Gastrocnemius medialis (tissue), 4 donors: ENCODE measurements around the gene TPRX1. TPM values are rescaled to one million over a fixed set of nuclear protein-coding genes. Genes with fewer than 3 reads are reported as not detected.

Experiments used
- ATAC-seq, 2 donors: fragments of 150-250 bp; one replicate each; pipeline ENCODE4 v1.9.1; 2016
- DNase-seq, 2 donors: peaks; one replicate each; pipeline ENCODE4 v3.0.0-alpha.2; 2019
- H3K27ac ChIP-seq, 4 donors: fragments of 200-600 bp; sonication (generic); 1 replicate in 1 of 4; 2 replicates in 3 of 4; pipeline ENCODE4 v1.5.1; 2016 to 2018; ENCODE audit warnings: mild to moderate bottlenecking in 2 of 4, moderate library complexity in 1 of 4
- H3K27me3 ChIP-seq, 3 donors: fragments of 200-600 bp; sonication (generic) in 2 of 3; 1 replicate in 1 of 3; 2 replicates in 2 of 3; pipeline versions ENCODE4 v1.5.1 to v1.6.0; 2016 to 2019; ENCODE audit warnings: mild to moderate bottlenecking in 1 of 3, moderate library complexity in 1 of 3
- H3K36me3 ChIP-seq, 2 donors: fragments of 200-600 bp; sonication (generic) in 1 of 2; one replicate each; pipeline ENCODE4 v1.5.1; 2017 to 2018
- H3K4me1 ChIP-seq, 2 donors: fragments of 200-600 bp; sonication (generic) in 1 of 2; one replicate each; pipeline ENCODE4 v1.5.1; 2016 to 2017; ENCODE audit warnings: mild to moderate bottlenecking in 2 of 2
- H3K4me3 ChIP-seq, 4 donors: fragments of 200-600 bp; sonication (generic) in 3 of 4; 1 replicate in 1 of 4; 2 replicates in 3 of 4; pipeline ENCODE4 v1.5.1; 2016 to 2019; ENCODE audit warnings: mild to moderate bottlenecking in 2 of 4
- H3K9me3 ChIP-seq, 3 donors: fragments of 200-600 bp; sonication (generic) in 2 of 3; 1 replicate in 1 of 3; 2 replicates in 2 of 3; pipeline ENCODE4 v1.5.1; 2016 to 2019
- CTCF ChIP-seq, 5 experiments: fragments of 450-650 bp in 3 of 5; fragments of 200-600 bp in 2 of 5; sonication (generic) in 2 of 5; IDR thresholded peaks in 4 of 5; conservative IDR thresholded peaks in 1 of 5; 1 replicate in 4 of 5; 2 replicates in 1 of 5; pipeline ENCODE4 v1.5.1; 2016 to 2019; ENCODE audit warnings: antibody characterized with exemption in 5 of 5, mild to moderate bottlenecking in 3 of 5, moderate library complexity in 3 of 5
- POLR2A ChIP-seq, 2 donors: fragments of 450-650 bp; IDR thresholded peaks; one replicate each; pipeline ENCODE4 v1.6.1; 2017; ENCODE audit warnings: antibody characterized with exemption in 2 of 2, mild to moderate bottlenecking in 2 of 2, moderate library complexity in 2 of 2
- in situ Hi-C, 4 donors: fragments of 200-750 bp; cut with MboI; loops; one replicate each; pipeline versions ENCODE4 v1.15.0 to v1.8.0; 2017; ENCODE audit warnings: low sequenced_read_pairs in 4 of 4
- intact Hi-C: fragments of 100-400 bp; cut with DNase I; formaldehyde crosslinking; loops from one replicate; pipeline ENCODE4 v1.15.1; 2023; ENCODE audit warnings: low total_unique reads
- total RNA-seq, 4 donors: library from RNA; depleted of rRNA; stranded (reverse); fragments of >200 nt; gene quantifications; one replicate each; pipeline versions ENCODE4 v1.1.0 to v1.2.3, GENCODE V29; 2016

The TPRX1 gene
- total RNA-seq, 4 donors from 2014 or later, result not detected

GRCh38 chr19:47839913-47840312 lies 35.6 kb upstream of the TPRX1 start:
- H3K27ac ChIP-seq, result no peak overlapping the region
- no peak for ATAC-seq
- intact Hi-C loops, result no loop called here
- in situ Hi-C loops, result no loop called here
- H3K27me3 ChIP-seq, result peaks cover 0 to 8% (median 5%) of the 10 kb centered on the region in 3 donors
- H3K4me1 ChIP-seq, result no peaks in the 10 kb centered on the region
- DNase-seq, result no peak
- no peak overlapping the region for H3K4me3 ChIP-seq
- H3K36me3 ChIP-seq, result no peaks in the 10 kb centered on the region
- TF ChIP-seq CTCF (IDR thresholded peaks at IDR 0.05 in 4 of 5, conservative IDR thresholded peaks at IDR 0.05 in 1 of 5), result no peak
- no peak for TF ChIP-seq POLR2A (IDR thresholded peaks at IDR 0.05)
- H3K9me3 ChIP-seq, result no peaks in the 10 kb centered on the region

GRCh38 chr19:47839411-47839810 lies 35.1 kb upstream of the TPRX1 start:
- H3K9me3 ChIP-seq, result no peaks in the 10 kb centered on the region
- H3K4me1 ChIP-seq, result no peaks in the 10 kb centered on the region
- intact Hi-C loops (no loop called here), in situ Hi-C loops (no loop called here)
- H3K27ac ChIP-seq, result no peak overlapping the region
- no peak overlapping the region for H3K4me3 ChIP-seq
- ATAC-seq (no peak), DNase-seq (no peak)
- no peaks in the 10 kb centered on the region for H3K36me3 ChIP-seq
- TF ChIP-seq CTCF (IDR thresholded peaks at IDR 0.05 in 4 of 5, conservative IDR thresholded peaks at IDR 0.05 in 1 of 5) (no peak), POLR2A (IDR thresholded peaks at IDR 0.05) (no peak)
- H3K27me3 ChIP-seq, result peaks cover 0 to 8% (median 5%) of the 10 kb centered on the region in 3 donors

- Histone ChIP-seq H3K9me3 (no peaks in the 10 kb centered on the region), H3K4me1 (no peaks in the 10 kb centered on the region), H3K36me3 (no peaks in the 10 kb centered on the region), H3K4me3 (no peak overlapping the region), H3K27ac (no peak overlapping the region), H3K27me3 (peaks cover 0 to 6% (median 1%) of the 10 kb centered on the region in 3 donors)
- DNase-seq (no peak), ATAC-seq (no peak)
- intact Hi-C loops (no loop called here), in situ Hi-C loops (no loop called here)
- TF ChIP-seq CTCF (IDR thresholded peaks at IDR 0.05 in 4 of 5, conservative IDR thresholded peaks at IDR 0.05 in 1 of 5), result no peak
- no peak for TF ChIP-seq POLR2A (IDR thresholded peaks at IDR 0.05)
Measured at GRCh38 chr19:47836038-47836437, 31.7 kb upstream of the TPRX1 start.

GRCh38 chr19:47832723-47833122 lies 28.4 kb upstream of the TPRX1 start:
- H3K4me1 ChIP-seq, result no peaks in the 10 kb centered on the region
- no peaks in the 10 kb centered on the region for H3K9me3 ChIP-seq
- no peaks in the 10 kb centered on the region for H3K36me3 ChIP-seq
- H3K27me3 ChIP-seq, result no peaks in the 10 kb centered on the region
- H3K27ac ChIP-seq, result no peak overlapping the region
- in situ Hi-C loops (no loop called here), intact Hi-C loops (no loop called here)
- no peak for TF ChIP-seq POLR2A (IDR thresholded peaks at IDR 0.05)
- TF ChIP-seq CTCF (IDR thresholded peaks at IDR 0.05 in 4 of 5, conservative IDR thresholded peaks at IDR 0.05 in 1 of 5), result no peak
- ATAC-seq, result no peak
- DNase-seq, result no peak
- no peak overlapping the region for H3K4me3 ChIP-seq

GRCh38 chr19:47826800-47827199 lies 22.4 kb upstream of the TPRX1 start:
- intact Hi-C loops, result no loop called here
- TF ChIP-seq CTCF (IDR thresholded peaks at IDR 0.05 in 4 of 5, conservative IDR thresholded peaks at IDR 0.05 in 1 of 5) (no peak), POLR2A (IDR thresholded peaks at IDR 0.05) (no peak)
- Histone ChIP-seq H3K27me3 (no peaks in the 10 kb centered on the region), H3K4me1 (no peaks in the 10 kb centered on the region), H3K36me3 (no peaks in the 10 kb centered on the region), H3K9me3 (peaks cover 0 to 5% (median 0%) of the 10 kb centered on the region in 3 donors), H3K4me3 (no peak overlapping the region), H3K27ac (no peak overlapping the region)
- DNase-seq, result no peak
- ATAC-seq, result no peak
- in situ Hi-C loops, result no loop called here
